ENCODE data around the gene SPRED2. TPM values are rescaled to one million over a fixed set of nuclear protein-coding genes. Genes with fewer than 3 reads are reported as not detected.

Gene SPRED2
- total and polyA plus RNA-seq, 12 donors, result 10.2 to 20.7 (median 17.0) TPM

GRCh38 chr2:65268957-65269356, 163.4 kb downstream of the SPRED2 start:
- H3K4me1 ChIP-seq, result peaks cover 0 to 16% (median 7%) of the 10 kb centered on the region in 9 donors
- no peak overlapping the region for H3K27ac ChIP-seq
- H3K27me3 ChIP-seq, result no peaks in the 10 kb centered on the region
- H3K4me3 ChIP-seq, result no peak overlapping the region
- H3K36me3 ChIP-seq, result peaks cover 0 to 99% (median 13%) of the 10 kb centered on the region in 9 donors
- ATAC-seq, result no peak
- intact Hi-C loops (cut with DNase I), result loop anchor here in 8 of 10 donors (5.0 to 10.0 kb wide), 5 partner anchors 163 to 303 kb away; partner anchors contain the start of gene SPRED2 (in 3 of the 8)
- WGBS, 2 donors, result 81 to 90% methylated on average over 4 of the region's 4 CpGs
- no peak for TF ChIP-seq CTCF (IDR thresholded peaks at IDR 0.05)
- H3K9me3 ChIP-seq, result no peaks in the 10 kb centered on the region
- DNase-seq, result no peak

- H3K9me3 ChIP-seq, result no peaks in the 10 kb centered on the region
- DNase-seq, result no peak
- peaks cover 0 to 16% (median 7%) of the 10 kb centered on the region in 9 donors for H3K4me1 ChIP-seq
- no peak overlapping the region for H3K4me3 ChIP-seq
- H3K27me3 ChIP-seq, result no peaks in the 10 kb centered on the region
- H3K36me3 ChIP-seq, result peaks cover 0 to 100% (median 8%) of the 10 kb centered on the region in 9 donors
- 93 to 98% methylated on average over 1 of the region's 1 CpG for WGBS, 2 donors
- H3K27ac ChIP-seq, result no peak overlapping the region
- no peak for TF ChIP-seq CTCF (IDR thresholded peaks at IDR 0.05)
- intact Hi-C loops (cut with DNase I), result loop anchor here in 8 of 10 donors (2.0 to 10.0 kb wide), 6 partner anchors 165 to 305 kb away; partner anchors contain the start of gene SPRED2 (in 3 of the 8)
- no peak for ATAC-seq
These were observed 165.4 kb downstream of the SPRED2 start for GRCh38 chr2:65267008-65267407.

- DNase-seq (no peak), ATAC-seq (no peak)
- Histone ChIP-seq H3K9me3 (no peaks in the 10 kb centered on the region), H3K27ac (no peak overlapping the region), H3K4me3 (no peak overlapping the region), H3K36me3 (peaks cover 0 to 100% (median 7%) of the 10 kb centered on the region in 9 donors), H3K4me1 (peaks cover 0 to 16% (median 7%) of the 10 kb centered on the region in 9 donors), H3K27me3 (no peaks in the 10 kb centered on the region)
- TF ChIP-seq CTCF (IDR thresholded peaks at IDR 0.05), result no peak
- intact Hi-C loops (cut with DNase I), result loop anchor here in 9 of 10 donors (1.0 to 10.0 kb wide), 8 partner anchors 167 to 307 kb away; partner anchors contain the start of gene SPRED2 (in 3 of the 9)
These were observed 166.7 kb downstream of the SPRED2 start for GRCh38 chr2:65265671-65266045.

GRCh38 chr2:65264821-65265670, 167.4 kb downstream of the SPRED2 start:
- ATAC-seq (peak in 7 of 8 donors; percentile 72 to 87 (median 82)), DNase-seq (peak in 1 of 2 donors; percentile 66)
- Histone ChIP-seq H3K9me3 (no peaks in the 10 kb centered on the region), H3K36me3 (peaks cover 0 to 100% (median 7%) of the 10 kb centered on the region in 9 donors), H3K4me1 (peaks cover 0 to 16% (median 7%) of the 10 kb centered on the region in 9 donors), H3K27ac (no peak overlapping the region), H3K27me3 (no peaks in the 10 kb centered on the region), H3K4me3 (no peak overlapping the region)
- peak; percentile 56 to 84 (median 74) for TF ChIP-seq CTCF (IDR thresholded peaks at IDR 0.05)
- intact Hi-C loops (cut with DNase I), result loop anchor here (1.0 to 10.0 kb wide), 8 partner anchors 167 to 307 kb away; partner anchors contain the start of gene SPRED2 (in 3 of the 10)
- 44% methylated on average over 8 of the region's 8 CpGs for WGBS, 2 donors
